GM19025 (cell line): ENCODE results near the gene HOXD4.

Experiments used
- ATAC-seq: cut with Tn5 transposase; IDR thresholded peaks from one replicate; pipeline ENCODE4 v1.9.1; 2021; ENCODE audit warnings: mild to moderate bottlenecking, low read depth, moderate library complexity; ENCODE audit not compliant: unreplicated experiment

The HOXD4 gene

DNA sequence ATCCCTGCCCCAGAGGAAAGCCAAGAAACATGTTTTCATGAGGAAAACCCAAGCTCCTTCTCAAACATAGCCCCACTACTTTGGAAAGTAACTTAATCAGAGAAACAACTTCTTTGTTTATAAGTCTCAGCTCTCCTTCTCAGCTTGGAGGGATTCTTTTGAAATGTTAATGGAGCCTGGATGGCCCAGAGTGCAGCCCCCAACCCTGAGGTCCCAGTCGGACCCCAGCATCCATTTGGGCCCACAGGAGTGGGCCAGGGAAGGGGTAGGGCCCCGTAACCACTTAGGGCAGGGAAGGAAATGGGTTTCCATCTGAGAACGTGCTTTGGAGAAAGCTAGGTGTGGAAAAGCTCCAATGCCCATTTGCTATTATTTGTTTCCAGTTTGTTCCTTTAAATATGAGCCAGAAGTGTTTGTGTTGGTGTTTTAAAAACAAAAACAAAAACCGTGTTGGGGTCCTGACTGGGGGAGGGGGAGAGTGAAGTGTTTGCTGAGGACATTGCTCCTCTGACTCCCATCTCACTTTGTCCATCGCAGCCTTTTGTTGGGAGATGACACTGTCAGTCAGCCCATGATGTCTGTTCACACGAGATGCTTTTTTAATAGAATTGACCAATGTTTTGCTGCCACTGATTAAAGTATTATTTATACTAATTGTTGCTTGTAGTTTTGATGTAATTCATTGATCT, 4.2 kb downstream of the HOXD4 start:
- ATAC-seq: no peak

DNA sequence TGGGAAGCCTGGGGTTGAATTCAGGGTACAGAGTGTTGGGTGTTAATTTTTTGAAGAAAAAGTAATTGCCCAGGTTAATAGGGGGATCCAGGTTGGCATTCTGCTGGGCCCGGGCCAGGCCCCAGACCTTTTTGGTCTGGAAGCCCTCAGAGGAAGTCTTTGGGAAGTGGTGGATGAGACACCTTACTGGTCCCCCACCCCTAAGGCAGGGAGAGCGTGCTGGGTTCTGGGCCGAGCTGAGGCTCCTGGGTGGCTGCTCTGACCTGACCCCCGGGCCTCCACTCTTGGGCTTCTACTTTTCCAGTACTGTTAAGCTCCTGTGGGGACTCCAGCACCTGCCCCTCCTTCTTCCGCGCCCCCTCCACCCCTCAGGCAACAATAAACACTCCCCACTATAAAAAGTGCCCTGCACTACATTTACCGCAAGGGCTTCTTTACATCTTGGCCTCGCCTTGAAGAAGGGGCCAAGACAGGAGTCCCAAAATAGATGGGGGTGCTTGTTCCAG, 5.0 kb downstream of the HOXD4 start:
- ATAC-seq: no peak

DNA sequence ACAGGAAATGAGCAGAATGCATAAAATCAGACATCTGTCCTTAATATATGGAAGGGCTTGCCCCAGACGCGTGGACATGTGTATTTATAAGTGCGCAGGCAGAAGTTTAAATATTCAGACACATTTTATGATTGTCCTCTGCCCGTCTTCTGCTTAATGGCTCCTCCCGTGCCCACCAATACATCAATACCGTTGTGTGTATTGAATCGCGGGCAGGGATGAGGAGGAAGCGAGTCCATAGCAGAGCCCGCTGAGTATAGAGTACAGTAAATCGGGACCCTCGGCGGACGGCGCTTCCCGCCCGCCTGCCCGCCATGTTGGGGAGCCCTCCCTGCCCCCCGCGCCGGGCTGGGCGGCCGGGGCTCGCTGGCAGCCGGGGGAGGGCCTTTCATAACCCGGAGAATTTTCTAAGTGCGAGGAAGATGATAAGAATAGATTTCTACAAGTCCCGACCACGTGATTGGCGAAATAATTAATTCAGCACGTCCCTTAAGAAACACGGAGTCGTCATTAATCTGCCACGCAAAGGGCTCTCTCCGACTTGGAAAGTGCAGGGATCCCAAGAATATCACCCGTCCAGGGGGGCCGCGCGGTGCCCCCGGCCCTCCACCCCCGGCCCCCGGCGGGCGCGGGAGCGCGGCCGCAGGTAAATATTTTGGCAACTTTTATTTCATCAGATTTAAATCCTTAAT, 5.6 kb downstream of the HOXD4 start, which contains the start of gene HOXD3:
HOXD3 (plus strand) TSS at position 501 of the 692 bp plus-strand sequence. CDS start 11,808 bp downstream, outside the sequence.
- ATAC-seq: no peak

DNA sequence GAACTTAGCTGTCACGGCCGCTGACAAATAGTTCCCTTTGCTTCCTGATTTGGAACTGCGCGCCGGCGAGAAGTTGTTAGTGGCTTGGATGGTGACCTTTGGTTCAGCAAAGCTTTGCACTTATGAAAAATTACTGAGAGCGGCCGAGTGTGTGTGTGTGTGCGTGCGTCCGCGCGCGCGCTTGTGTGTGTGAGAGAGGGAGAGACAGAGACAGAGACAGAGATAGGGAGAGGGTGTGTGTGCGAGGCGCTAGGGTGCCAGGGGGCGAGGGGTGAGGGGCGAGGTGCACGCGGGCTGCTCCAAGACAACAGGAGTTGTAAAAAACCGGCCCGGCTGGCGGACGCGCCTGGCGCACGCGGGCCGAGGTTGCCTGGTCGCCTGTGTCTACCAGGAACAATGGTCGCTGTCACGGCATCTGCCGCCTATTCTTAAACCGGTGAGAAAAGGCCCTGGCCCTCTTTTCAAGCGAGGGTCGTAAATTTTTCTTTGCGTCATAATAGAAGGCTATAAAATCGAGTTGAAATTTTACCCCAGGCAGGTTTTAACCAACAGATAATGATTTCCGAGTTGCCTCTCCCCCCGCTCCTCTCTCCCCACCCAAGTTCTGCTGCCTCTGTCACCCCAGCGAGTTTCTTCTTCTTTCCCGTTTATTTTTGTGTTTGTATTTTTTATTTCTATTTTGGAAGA, 6.3 kb downstream of the HOXD4 start:
- ATAC-seq: no peak

DNA sequence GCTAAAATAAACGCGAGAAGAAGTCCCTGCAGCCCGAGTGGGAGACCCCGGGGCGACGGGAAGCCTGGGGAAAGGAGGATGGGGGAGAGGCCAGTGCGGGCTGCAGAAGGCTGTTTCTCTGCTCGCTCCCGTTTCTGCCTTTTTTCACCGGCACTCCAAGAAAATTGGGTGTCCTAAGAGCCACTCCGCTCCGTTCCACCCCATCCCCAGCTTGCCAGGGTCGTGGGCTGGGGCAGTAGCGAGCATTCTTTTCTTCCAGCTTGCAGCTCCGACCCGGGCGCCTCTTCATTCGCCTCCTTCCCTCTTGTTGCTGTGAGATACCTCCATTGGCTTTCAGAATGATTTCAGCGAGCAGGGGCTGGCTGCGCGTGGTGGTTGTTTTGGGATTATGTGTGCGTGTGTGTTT, 6.8 kb downstream of the HOXD4 start:
- no peak for ATAC-seq

DNA sequence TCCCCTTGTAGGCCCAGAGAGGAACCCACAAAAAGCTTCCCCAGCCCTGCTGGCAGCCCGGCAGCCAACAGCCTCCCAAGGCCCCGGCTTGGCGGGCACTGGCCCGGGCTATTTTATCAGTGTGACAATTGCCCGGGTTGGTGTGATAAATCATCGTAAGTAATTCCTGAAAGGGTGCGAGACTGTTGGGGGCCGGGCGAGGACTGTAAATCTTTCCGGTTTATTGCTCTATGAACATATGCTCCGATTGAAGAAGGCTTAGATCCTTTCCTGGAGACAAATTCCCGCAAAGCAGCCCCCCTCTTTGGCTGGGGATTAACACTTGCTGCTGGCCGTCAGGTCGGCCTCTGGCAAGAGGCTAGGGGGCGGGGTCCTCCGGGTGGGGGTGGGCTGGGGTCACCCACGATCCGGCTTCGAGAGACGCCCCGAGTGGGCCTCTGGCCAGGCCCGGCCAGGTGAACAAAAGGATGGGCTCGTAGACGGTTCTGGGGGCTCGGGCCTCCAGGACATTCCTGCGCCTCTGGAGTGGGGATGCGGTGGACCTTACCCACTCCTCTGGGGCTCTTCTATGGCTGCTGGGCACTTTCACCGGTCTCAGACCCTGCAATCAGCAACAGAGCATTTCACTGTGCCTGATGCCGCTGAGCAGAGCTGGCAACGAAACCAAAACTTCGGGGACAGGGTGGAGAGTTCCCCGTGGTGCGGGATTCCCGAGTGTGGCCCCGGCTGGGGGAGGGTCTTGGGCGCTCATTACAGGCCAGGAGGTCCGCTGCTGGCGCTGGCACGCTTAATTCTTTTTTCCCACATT, 7.7 kb downstream of the HOXD4 start:
- no peak for ATAC-seq

DNA sequence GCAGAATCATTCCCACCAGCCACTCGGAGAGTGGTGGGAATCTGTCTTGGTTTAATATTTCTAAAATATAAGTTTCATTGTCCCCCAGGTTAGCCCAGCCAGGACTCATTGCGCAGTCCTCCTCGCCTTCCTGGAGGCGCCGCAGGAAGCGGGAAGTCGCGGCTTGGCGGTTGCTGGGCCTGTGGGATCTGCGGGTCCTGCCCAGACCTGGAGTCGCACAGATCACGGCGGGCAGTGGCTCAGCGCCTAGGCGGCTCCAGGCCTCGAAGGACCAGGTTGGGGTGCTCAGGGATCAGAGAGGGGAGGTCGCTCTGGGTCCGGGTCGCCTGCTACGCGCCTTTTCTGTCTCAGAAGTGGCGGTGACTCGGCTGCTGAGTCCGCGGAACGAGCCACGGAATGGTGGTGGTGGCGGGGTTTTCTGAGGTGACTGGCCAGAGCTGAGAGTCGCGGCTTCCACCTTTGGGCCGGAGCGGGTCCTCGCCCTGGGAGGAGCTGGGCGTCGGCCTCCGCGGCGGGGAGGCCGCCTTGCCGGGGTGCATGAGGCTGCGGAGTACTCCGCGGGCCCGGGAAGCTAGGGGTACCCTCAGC, 8.4 kb downstream of the HOXD4 start:
- ATAC-seq: no peak

DNA sequence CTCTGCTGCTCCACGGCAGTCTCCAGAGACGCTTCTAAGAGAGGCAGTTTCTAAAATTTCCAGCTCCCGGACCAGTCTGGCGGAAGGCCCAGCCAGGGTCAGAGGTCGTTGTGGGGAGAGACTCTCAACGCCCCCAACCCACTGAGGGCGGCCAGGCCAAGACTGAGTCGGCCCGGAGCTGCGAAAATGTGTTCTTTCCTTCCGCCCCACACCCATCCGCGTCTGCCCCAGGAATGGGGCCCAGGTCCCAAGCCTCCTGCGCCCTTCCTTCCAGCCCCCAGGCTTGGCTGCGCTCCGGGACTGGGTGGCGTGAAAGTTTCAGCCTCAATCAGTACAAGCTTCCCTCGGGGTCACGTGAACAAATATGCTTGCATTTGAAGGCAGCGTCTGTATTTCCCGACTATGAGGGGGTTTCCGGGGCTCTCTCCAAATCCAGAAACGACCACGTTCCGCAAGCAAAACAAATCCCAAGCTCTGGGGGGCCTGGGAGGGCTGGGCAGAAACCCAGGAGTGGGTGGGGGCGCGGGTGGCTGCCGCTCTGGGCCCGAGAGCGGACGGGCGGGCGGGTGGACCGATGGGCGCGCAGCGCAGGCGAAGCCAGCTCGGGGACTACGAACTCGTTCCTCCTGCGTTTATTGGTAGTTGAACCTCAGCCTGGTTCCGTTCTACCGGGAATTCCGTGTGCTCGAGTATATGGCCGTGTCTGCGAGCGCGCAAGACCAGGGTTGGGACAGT, 9.1 kb downstream of the HOXD4 start:
- ATAC-seq: no peak

DNA sequence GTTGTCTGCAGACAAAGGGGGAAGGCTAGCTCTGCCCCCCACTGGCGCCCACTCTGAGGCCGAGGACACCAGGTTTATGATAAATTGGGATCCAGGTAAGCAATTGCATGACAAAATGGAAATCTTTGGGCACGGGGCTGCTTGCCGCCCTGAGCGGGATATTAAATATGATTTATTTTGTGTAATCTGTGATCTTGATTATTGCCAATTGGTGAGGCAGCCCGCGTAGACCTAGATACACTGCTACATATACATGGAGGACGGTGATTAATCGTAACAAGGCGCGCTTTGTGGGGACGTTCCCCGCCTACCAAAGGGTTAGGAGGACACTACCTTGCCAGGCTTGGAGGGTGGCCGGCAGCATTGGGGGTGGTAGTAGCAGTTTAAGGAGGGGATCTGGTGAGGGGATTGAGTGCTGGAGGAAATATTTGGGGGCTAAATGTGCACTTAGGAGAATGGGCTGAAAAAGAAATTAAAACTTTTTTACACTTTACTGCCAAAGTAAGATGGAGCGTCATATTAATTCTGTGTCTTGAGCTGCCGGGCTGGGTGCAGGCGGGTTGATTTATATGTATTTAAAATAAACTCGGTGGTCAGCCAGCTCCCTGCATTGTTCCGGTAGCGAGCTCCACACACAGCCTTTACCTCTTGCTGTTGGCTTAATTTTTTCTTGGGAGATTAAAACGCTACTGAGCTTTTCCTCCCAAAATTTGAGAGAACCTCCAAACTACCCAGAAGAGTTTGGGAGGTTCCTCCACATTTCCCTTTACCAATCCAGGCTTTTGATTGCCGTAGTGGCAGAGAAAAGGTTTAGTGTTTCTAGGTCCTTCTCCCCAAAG, 9.9 kb downstream of the HOXD4 start:
- no peak for ATAC-seq

DNA sequence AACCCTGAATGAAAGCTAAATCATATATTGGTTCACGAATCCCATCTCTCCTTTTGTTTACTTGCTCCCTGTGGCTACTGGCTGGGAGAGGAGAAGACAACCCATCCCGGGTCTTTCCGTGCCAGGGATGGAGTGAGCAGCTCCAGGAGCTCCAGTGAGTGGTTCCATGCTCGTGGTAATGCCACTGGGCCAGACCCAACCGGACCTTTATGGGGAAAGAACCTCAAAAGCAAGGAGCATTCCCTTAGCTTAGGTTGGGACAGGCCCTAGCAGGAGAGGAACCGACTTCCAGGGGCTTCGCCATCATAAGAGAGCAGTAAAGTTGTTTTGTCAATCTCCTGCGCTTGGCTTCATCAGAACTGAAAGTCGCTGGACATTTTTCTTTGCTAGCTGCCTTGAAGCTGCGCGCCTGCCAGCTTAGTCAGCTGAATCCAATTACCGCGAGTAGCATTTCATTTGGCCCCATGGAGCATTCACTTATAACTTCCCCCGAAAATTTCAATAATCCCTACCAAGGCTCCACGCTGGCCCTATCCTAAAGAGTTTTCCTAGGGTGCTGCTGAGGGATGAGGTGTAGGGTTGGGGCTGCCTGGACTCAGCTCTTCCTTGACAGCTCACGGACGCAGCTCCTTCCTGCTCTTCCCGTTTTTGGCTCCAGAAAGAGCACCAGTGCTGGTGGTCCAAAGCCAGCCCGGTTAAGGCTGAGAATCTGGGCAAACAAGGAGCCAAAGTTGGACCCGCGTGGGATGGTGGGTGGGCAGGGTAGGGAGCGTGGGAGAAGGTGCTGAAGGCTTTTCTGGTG, 10.7 kb downstream of the HOXD4 start:
- no peak for ATAC-seq

DNA sequence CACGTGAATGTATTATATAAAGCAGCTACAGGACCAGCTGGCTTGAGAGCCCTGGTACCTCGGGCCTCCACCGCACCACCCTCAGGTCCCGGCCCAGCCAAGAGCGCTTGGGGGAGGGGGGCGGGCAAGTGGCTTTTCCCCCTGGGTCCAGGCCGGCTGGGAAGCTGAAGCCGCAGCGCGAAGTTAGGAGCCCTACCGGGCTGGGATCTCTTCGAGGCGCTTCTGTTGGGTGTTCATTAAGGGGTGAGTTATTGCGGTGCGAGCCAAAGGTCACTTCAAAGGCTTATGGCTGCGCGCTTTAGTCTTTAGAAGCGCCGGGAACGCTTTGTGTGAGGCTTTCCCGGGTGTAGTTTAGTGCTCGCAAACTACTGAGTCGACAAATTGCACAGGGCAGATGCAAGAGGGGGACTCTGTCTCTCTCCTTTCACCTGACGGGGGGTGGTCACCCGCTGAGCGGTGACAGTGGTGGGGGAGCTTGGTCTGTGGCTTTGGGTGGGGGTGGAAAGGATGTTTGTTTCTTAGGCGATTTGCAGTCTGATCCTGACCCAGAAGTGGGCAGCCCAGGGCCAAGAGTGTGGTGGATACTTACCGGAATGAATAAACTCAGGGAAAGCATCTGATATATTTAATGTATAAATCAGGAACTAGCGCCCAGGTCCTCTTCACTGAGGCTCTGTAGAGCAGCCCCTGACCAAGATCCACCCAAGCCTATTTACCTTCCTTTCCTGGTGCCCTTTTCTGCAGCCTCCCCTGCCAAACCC, 11.7 kb downstream of the HOXD4 start:
- no peak for ATAC-seq

DNA sequence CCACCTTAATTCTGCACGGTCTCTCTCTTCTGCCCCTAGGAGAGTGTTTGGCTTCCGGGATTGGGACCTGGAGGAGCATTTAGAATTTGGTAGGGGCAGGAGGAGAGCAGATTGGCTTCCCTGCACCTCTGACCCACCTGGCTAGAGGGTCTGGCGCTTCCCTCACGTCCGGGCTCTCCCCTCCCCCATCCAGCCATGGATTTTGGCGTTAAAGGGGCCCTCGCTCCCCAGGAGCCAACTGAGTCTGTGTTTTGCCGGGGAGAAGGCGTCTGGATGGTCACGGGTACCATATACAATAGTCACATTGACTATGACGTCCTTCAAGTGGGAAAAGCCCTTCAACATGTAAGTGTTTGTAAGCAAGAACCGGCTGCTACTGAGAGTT, 12.3 kb downstream of the HOXD4 start:
- no peak for ATAC-seq

DNA sequence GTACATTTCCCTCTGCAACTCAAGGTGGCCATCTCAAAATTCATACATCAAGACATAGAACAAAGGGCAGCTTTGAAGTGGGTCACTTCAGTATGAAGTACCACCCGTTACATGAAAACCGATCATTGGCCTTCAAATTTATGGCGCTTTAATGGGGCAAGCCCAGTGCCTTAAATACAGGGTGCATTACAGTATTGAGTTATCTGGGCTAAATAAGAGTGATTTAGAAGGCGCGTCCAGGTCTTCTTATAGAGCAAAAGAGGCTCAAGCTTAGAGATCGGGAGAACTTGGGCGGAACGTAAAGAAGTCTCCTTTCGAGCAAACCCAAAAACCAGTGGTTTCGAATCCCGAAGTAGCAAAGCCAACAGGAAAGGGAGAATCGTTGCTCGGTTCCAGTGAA, 12.9 kb downstream of the HOXD4 start:
- no peak for ATAC-seq

DNA sequence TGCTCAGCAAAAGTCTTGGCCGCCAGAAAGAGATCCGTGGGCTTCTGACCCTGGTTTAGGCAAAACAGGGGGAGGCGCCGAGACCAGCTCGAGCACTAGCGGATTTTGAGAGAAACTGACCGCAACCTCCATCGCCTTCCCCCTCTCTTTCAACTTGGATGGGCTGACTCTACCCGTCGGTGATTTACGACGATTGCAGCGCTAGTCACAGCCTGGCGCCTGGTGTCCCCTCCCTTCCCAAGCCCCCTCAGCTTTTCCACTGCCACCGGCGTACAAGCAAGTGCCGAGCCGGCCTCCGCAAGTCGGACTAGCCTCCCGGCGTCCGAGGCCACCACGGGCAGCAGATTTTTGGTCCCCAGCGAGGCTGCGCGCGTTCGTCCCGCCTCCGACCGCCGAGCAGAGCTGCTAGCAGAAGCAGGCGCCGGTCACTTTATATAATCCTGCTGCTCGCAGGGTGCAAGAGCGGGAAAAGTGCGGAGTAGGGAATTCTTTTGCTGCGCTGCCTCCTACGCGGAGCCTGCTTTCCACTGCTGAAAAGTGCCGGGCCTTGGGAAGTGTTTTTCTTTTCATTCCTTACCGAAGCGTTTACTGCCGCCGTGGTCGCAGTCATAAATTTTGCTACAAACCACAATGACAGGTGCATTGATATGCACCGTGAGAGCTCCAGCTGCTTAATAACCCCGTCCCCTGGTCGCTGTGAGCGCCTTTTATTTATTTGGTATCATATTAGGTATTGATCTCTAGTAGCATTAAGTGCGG, 13.4 kb downstream of the HOXD4 start:
- no peak for ATAC-seq

DNA sequence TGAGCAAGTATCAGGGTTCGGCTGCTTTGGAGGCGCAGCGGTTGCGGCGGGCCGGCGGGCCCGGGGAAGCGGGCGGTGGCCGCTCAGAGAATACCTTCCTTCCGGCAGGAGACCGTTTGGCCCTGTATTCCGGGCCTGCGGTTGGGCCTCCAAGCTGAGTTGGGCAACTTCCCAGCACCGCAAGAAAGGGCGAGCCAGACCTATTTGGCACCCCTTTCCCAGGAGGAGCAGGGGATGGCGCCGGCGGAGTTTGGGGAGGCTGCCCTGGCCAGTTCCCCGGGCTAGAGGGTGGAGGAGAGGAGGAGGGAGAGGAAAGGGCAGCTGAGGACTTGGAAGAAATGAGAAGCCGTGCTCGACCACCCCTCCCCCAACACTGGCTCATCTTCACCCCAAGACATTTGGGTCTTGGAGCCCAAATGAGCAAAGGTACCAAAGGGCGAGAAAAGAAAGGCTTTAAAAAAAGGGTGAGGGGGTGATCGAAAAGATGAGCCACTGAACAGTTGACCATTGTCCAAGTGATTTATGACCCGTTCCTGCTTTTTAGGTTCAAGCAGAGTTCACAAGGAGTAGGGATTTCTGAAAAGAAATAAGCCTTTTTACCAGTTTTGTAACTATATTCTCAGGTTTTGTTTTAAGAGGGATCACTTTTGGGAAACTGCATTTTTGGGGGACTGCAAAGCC, 14.2 kb downstream of the HOXD4 start:
- no peak for ATAC-seq

DNA sequence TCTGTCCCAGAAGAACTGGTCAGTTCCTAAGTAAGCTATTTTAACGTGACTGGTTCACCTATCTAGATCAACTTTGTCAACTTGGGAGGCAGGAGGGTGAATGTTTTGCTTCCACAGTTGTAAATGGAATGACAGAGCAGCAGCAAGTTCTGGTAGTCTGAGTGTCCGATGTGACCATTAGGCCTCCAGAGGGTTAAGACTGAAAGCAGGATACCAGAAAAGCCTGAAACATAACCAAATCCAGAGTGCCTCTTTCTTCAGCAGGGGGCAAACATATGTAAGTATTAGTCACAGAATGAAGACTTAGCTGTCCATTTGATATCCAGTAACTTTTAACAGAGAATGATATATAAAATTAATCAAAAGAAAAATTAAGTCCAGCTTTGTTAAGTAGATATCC, 14.9 kb downstream of the HOXD4 start:
- no peak for ATAC-seq
